Ishikawa (cell line): ENCODE data around the gene TBCD.

Source experiments
- CREB1 ChIP-seq: IDR thresholded peaks from 2 replicates; pipeline ENCODE4 v1.6.1; 2012; ENCODE audit warnings: low read depth
- EGR1 ChIP-seq: IDR thresholded peaks from 2 replicates; pipeline ENCODE4 v1.6.1; 2012
- EP300 ChIP-seq: IDR thresholded peaks from 2 replicates; pipeline ENCODE4 v1.6.1; 2012; ENCODE audit warnings: borderline replicate concordance
- FOXM1 ChIP-seq: IDR thresholded peaks from 2 replicates; pipeline ENCODE4 v1.6.1; 2012; ENCODE audit warnings: low read depth, borderline replicate concordance
- NFIC ChIP-seq: IDR thresholded peaks from 2 replicates; pipeline ENCODE4 v1.6.1; 2012
- RAD21 ChIP-seq: IDR thresholded peaks from 2 replicates; pipeline ENCODE4 v1.6.1; 2012; ENCODE audit warnings: low read depth
- TAF1 ChIP-seq: IDR thresholded peaks from 2 replicates; pipeline ENCODE4 v1.6.1; 2012; ENCODE audit warnings: low read depth, mild to moderate bottlenecking
- YY1 ChIP-seq: IDR thresholded peaks from 2 replicates; pipeline ENCODE4 v1.6.1; 2012; ENCODE audit warnings: low read depth

DNA sequence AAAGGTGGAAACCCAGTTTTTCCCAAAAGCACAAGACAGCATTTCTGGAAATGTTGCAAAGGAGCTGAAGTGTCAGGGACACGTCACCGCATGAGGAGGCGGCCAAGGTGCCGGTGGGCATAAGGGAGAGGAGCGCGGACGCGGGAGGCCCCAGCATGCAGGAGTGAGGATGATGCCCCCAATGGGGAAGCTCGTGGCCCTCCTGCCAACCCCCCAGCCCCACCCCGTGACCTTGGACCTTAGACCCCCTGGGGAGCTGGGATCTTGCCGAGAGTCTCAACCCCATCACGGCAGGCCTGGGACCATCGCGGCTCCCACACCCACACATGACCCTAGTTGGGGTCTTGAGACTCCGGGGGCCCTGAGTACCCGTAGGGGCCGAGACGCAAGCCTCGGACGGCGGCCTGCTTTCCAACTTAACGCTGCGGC lies 208.1 kb downstream of the TBCD start:
- TF ChIP-seq EP300 (no peak), RAD21 (no peak), YY1 (no peak), TAF1 (no peak), FOXM1 (no peak), CREB1 (no peak), NFIC (no peak), EGR1 (no peak)
